ENCODE results near the gene CDH23.

The CDH23 gene

DNA sequence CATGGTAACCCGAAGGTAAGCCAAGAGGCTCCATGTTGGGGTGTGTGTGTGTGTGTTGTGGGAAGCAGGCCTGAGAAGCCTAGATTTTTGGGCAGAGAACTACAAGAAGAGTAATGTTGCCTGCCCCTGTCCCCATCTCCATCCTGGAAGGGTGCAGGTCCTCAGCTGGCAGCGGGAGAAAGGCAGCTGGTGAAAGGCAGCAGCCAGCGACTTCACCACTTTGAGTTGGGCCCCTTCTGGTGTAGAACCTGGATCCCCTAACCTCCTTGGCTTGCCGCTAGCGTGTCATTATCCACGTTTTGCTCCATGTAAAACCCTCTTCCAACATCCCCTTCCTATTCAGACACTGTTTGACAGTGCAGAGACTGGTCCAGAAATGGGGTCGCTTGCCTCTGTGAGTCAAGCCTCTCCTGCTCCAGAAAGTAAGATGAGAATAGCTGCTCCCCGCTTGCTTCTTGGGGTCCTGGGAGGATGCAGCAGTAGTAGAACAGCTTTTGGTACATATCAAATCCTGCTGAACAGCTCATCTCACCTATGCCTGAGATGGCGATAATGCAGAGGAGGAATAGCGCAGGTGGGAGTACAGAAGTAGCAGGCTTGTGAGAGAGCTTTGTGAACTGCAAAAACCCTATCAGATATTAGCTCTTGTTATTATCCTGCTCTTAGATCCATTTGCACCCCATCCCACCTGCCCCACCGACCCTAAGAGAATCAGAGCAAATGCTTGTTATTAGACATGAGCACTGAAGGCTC is 22.1 kb upstream of the CDH23 start:
- DNase-seq (ENCODE audit: low read depth), result no peak
- no peak overlapping the region for H3K4me3 ChIP-seq (ENCODE audit: low read length)
- no peak for TF ChIP-seq CTCF (IDR thresholded peaks at IDR 0.05; ENCODE audit: insufficient read depth, low read depth, low read length, missing control alignments)

GRCh38 chr10:71375952-71376351 is 20.8 kb upstream of the CDH23 start:
- H3K4me3 ChIP-seq (ENCODE audit: low read length), result no peak overlapping the region
- no peak for DNase-seq (ENCODE audit: low read depth)
- no peak for TF ChIP-seq CTCF (IDR thresholded peaks at IDR 0.05; ENCODE audit: insufficient read depth, low read depth, low read length, missing control alignments)

DNA sequence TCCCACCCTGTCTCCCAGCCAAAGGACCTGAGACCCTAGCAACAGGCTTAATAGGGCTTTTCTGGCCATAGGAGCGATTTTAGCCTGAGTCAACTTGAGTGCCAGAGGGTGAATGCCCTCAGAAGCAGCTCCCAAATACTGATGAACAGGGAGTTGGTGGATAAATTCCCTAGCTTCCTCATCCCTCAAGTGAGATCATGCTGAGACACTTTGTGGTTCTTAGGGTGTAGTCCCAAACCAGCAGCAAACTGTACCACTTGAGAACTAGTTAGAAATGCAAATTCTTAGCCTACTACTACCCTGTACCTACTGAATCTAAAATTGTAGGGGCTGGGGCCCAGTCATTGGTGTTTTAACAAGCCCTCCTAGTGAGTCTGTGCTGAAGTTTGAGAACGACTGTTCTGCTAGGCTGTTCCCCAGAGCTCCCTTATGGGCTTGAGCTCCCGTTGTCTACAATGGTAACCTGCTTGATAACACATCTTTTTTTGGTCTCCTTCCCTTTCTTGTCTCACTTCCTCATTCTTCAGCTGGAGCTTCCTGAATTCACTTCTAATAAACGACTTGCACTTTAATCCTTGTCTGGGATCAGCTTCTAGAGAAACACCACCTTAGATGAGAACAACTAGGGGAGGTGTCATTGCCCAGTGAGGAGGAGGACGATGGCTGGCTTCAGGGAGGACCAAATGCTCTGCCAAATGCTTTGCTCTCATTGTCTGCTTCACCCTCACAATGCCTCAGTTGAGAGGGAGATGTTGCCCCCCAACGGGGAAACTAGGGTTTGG is 18.2 kb upstream of the CDH23 start:
- no peak overlapping the region for H3K4me3 ChIP-seq (ENCODE audit: low read length)
- no peak for DNase-seq (ENCODE audit: low read depth)
- no peak for TF ChIP-seq CTCF (IDR thresholded peaks at IDR 0.05; ENCODE audit: insufficient read depth, low read depth, low read length, missing control alignments)

DNA sequence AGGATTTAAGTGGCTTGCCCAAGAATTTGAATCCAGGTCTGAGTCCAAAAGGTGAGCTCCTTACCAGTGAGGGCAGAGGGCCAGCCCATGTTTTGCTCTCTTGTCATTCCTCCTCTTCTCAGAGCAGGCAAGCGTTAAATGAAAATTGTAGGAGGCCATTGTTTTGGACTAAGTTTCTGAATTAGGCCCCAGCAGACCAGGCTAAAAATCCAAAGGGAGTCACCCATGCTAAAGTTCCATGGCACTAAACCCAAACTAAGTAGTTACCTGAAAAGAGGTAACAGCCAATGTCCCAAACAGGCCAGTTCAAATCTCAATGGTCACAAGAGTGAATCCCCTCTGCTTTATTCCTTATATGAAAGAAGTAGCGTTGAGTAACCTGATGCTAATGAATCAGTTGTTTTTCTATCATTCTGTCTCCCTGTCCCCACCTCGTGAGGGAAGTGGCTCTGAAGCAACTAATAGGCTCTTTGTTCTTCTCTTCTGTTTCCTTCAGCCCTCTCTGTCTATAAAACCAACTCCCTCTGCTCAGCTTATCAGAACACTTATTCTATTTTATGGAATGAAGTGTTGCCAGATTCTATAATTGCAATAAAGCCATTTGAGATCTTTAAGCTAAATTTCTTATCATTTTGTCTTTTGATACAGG is 17.5 kb upstream of the CDH23 start:
- no peak for TF ChIP-seq CTCF (IDR thresholded peaks at IDR 0.05; ENCODE audit: insufficient read depth, low read depth, low read length, missing control alignments)
- no peak for DNase-seq (ENCODE audit: low read depth)
- no peak overlapping the region for H3K4me3 ChIP-seq (ENCODE audit: low read length)

DNA sequence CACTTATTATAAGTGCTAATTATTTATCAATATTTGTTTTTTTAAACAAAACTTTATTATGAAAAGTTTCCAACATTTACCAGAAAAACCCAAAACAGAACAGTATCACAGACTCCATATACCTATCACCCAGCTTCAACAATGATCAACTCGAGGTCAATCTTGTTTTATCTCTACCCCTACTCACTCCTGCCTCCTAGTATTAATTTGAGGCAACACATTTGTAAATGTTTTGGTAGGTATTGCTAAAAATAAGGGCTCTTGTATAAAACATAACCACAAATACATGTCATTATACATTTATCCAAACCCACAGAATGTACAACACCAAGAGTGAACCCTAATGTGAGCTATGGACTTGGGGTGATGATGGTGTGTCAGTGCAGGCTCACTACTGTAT is 15.9 kb upstream of the CDH23 start:
- no peak for TF ChIP-seq CTCF (IDR thresholded peaks at IDR 0.05; ENCODE audit: insufficient read depth, low read depth, low read length, missing control alignments)
- no peak for DNase-seq (ENCODE audit: low read depth)
- H3K4me3 ChIP-seq (ENCODE audit: low read length), result no peak overlapping the region

DNA sequence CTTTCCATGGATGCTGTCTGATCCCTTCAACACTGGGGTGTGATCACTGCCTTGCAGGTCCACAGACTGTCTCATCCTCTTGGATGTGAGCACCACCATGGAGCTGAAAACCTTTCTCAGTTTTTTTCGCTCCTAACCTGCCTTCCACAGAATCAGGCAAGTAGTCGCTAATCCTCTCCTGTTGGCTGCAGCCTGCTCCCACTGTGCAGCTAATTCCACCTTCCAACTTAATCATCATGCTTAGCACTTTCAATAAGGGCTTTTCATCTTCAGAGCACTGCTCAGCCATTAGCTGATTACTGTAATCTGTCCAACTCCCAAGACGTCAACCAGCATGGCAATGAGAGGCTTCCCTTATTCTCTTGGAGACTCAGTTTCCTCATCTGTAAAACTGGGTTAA is 15.1 kb upstream of the CDH23 start:
- no peak for TF ChIP-seq CTCF (IDR thresholded peaks at IDR 0.05; ENCODE audit: insufficient read depth, low read depth, low read length, missing control alignments)
- H3K4me3 ChIP-seq (ENCODE audit: low read length), result no peak overlapping the region
- DNase-seq (ENCODE audit: low read depth), result no peak

All from epithelial cell of esophagus (primary cell).